IMR-90 (cell line): ENCODE measurements around the gene GNAZ. TPM values are rescaled to one million over a fixed set of nuclear protein-coding genes. Genes with fewer than 3 reads are reported as not detected.

Experiments
- ATAC-seq: fragments of 200-7000 bp; cut with Tn5 transposase; 2 replicates; pipeline ENCODE4 v1.9.1; 2020; ENCODE audit warnings: low read depth, mild to moderate bottlenecking, moderate library complexity
- BruUV-seq: library from RNA; stranded (reverse); fragments of 400-500 nt; replicated peaks from 2 replicates; lab custom pipeline; 2021; lab: Mats Ljungman, UMichigan
- CTCF ChIA-PET: fragments of 300-600 bp; formaldehyde crosslinking; extraction: SDS; loops from one replicate; lab custom pipeline; 2021; ENCODE audit warnings: antibody characterized with exemption; lab: Yijun Ruan, JAX
- POLR2A ChIA-PET: fragments of 300-600 bp; sonication (Branson Sonifier 250); formaldehyde crosslinking; loops from one replicate; lab custom pipeline; 2022; ENCODE audit warnings: antibody characterized with exemption; ENCODE audit not compliant: unreplicated experiment; lab: Charles Lee
- DNase-seq: peaks from one replicate; pipeline ENCODE4 v3.0.0; 2013
- H2AFZ ChIP-seq: replicated peaks from 2 replicates; pipeline ENCODE3; 2013; ENCODE audit warnings: low read length, mild to moderate bottlenecking; ENCODE audit not compliant: poor library complexity
- H2AK5ac ChIP-seq: 2 replicates; pipeline ENCODE4 v1.6.1; 2013; ENCODE audit warnings: low read depth, low read length, inconsistent platforms
- H2AK9ac ChIP-seq: replicated peaks from 2 replicates; pipeline ENCODE3; 2013; ENCODE audit warnings: mild to moderate bottlenecking, low read depth, low read length, moderate library complexity; ENCODE audit not compliant: poor library complexity
- H2BK120ac ChIP-seq: 2 replicates; pipeline ENCODE4 v1.6.1; 2013; ENCODE audit warnings: low read depth, low read length, inconsistent platforms
- H2BK15ac ChIP-seq: 3 replicates; pipeline ENCODE4 v1.6.1; 2013; ENCODE audit warnings: low read depth, low read length, inconsistent platforms
- H2BK20ac ChIP-seq: 2 replicates; pipeline ENCODE4 v1.6.1; 2013; ENCODE audit warnings: low read depth, mild to moderate bottlenecking, inconsistent platforms, low read length, moderate library complexity
- H2BK5ac ChIP-seq: 2 replicates; pipeline ENCODE4 v1.6.1; 2013; ENCODE audit warnings: mild to moderate bottlenecking, low read depth, low read length, inconsistent platforms; ENCODE audit not compliant: poor library complexity, severe bottlenecking
- H3K14ac ChIP-seq: replicated peaks from 2 replicates; pipeline ENCODE4 v1.6.1; 2013; ENCODE audit warnings: low read depth, low read length, inconsistent platforms
- H3K18ac ChIP-seq: 2 replicates; pipeline ENCODE4 v1.6.1; 2013; ENCODE audit warnings: low read depth, low read length, control low read depth
- H3K23ac ChIP-seq: 2 replicates; pipeline ENCODE4 v1.6.1; 2013; ENCODE audit warnings: low read depth, low read length, inconsistent platforms
- H3K27ac ChIP-seq: 2 replicates; pipeline ENCODE4 v1.5.1; 2013; ENCODE audit warnings: mild to moderate bottlenecking, control low read depth, low read length; ENCODE audit not compliant: insufficient read depth
- H3K27me3 ChIP-seq: 2 replicates; pipeline ENCODE4 v1.6.1; 2013; ENCODE audit warnings: low read length; ENCODE audit not compliant: control insufficient read depth, insufficient read depth
- H3K36me3 ChIP-seq: 2 replicates; pipeline ENCODE4 v1.6.1; 2013; ENCODE audit warnings: low read length, mixed read lengths; ENCODE audit not compliant: control insufficient read depth, insufficient read depth
- H3K4ac ChIP-seq: 2 replicates; pipeline ENCODE4 v1.6.1; 2013; ENCODE audit warnings: low read depth, low read length, inconsistent platforms
- H3K4me1 ChIP-seq: 2 replicates; pipeline ENCODE4 v1.6.1; 2013; ENCODE audit warnings: low read length, mixed read lengths; ENCODE audit not compliant: control insufficient read depth, insufficient read depth
- H3K4me2 ChIP-seq: 2 replicates; pipeline ENCODE4 v1.6.1; 2013; ENCODE audit warnings: low read depth, mild to moderate bottlenecking, control low read depth, low read length, moderate library complexity
- H3K4me3 ChIP-seq: 2 replicates; pipeline ENCODE4 v1.5.1; 2013; ENCODE audit warnings: low read depth, mild to moderate bottlenecking, control low read depth, low read length, moderate library complexity; ENCODE audit not compliant: insufficient read depth
- H3K56ac ChIP-seq: 2 replicates; pipeline ENCODE4 v1.6.1; 2013; ENCODE audit warnings: low read length, inconsistent platforms; ENCODE audit not compliant: insufficient read depth; ENCODE audit errors: extremely low read depth
- H3K79me1 ChIP-seq, 2 experiments: 2 replicates each; pipeline ENCODE4 v1.6.1; 2013; ENCODE audit warnings: low read length in 2 of 2, inconsistent platforms in 1 of 2, low read depth in 1 of 2
- H3K9ac ChIP-seq: 2 replicates; pipeline ENCODE4 v1.6.1; 2013; ENCODE audit warnings: low read depth, low read length, control low read depth
- H3K9me1 ChIP-seq: 2 replicates; pipeline ENCODE4 v1.6.1; 2013; ENCODE audit warnings: low read length, inconsistent platforms; ENCODE audit not compliant: insufficient read depth
- H3K9me3 ChIP-seq: 2 replicates; pipeline ENCODE4 v1.6.1; 2013; ENCODE audit warnings: low read length; ENCODE audit not compliant: control insufficient read depth, insufficient read depth
- H4K20me1 ChIP-seq: 2 replicates; pipeline ENCODE4 v1.6.1; 2013; ENCODE audit warnings: low read length, inconsistent platforms; ENCODE audit not compliant: insufficient read depth
- H4K5ac ChIP-seq: 2 replicates; pipeline ENCODE4 v1.6.1; 2013; ENCODE audit warnings: mild to moderate bottlenecking, low read depth, low read length, control low read depth
- H4K8ac ChIP-seq, 2 experiments: 2 replicates each; pipeline ENCODE4 v1.6.1; 2013; ENCODE audit warnings: low read depth in 2 of 2, low read length in 2 of 2, control low read depth in 1 of 2, inconsistent platforms in 1 of 2
- H4K91ac ChIP-seq: 2 replicates; pipeline ENCODE4 v1.6.1; 2013; ENCODE audit warnings: low read depth, low read length, inconsistent platforms; ENCODE audit not compliant: insufficient read depth
- BHLHE40 ChIP-seq: fragments of 150-350 bp; IDR thresholded peaks from 2 replicates; pipeline ENCODE4 v1.6.1; 2016; ENCODE audit warnings: mild to moderate bottlenecking, low read depth, low read length
- CEBPB ChIP-seq: IDR thresholded peaks from 2 replicates; pipeline ENCODE4 v1.6.1; 2012; ENCODE audit warnings: low read depth, low read length, improper control_type of control experiment
- CHD1 ChIP-seq: IDR thresholded peaks from 2 replicates; pipeline ENCODE4 v1.6.1; 2012; ENCODE audit warnings: low read depth, low read length, improper control_type of control experiment
- FOS ChIP-seq: fragments of 150-350 bp; IDR thresholded peaks from 2 replicates; pipeline ENCODE4 v1.6.1; 2016; ENCODE audit warnings: low read depth, low read length
- MAFK ChIP-seq: IDR thresholded peaks from 2 replicates; pipeline ENCODE4 v1.6.1; 2012; ENCODE audit warnings: low read depth, low read length, improper control_type of control experiment
- MAZ ChIP-seq: IDR thresholded peaks from 2 replicates; pipeline ENCODE4 v1.6.1; 2012; ENCODE audit warnings: low read depth, mild to moderate bottlenecking, low read length, improper control_type of control experiment, moderate library complexity, borderline replicate concordance
- MXI1 ChIP-seq: IDR thresholded peaks from 2 replicates; pipeline ENCODE4 v1.6.1; 2012; ENCODE audit warnings: low read depth, mild to moderate bottlenecking, low read length, moderate library complexity, borderline replicate concordance
- NFE2L2 ChIP-seq: fragments of 150-350 bp; IDR thresholded peaks from 2 replicates; pipeline ENCODE4 v1.6.1; 2016; ENCODE audit warnings: low read depth, mild to moderate bottlenecking, low read length
- POLR2A ChIP-seq: IDR thresholded peaks from 2 replicates; pipeline ENCODE4 v1.6.1; 2012; ENCODE audit warnings: mild to moderate bottlenecking, low read depth, low read length
- RAD21 ChIP-seq: IDR thresholded peaks from 2 replicates; pipeline ENCODE4 v1.6.1; 2012; ENCODE audit warnings: low read length, improper control_type of control experiment
- RCOR1 ChIP-seq: IDR thresholded peaks from 2 replicates; pipeline ENCODE4 v1.6.1; 2012; ENCODE audit warnings: mild to moderate bottlenecking, low read length, improper control_type of control experiment; ENCODE audit not compliant: insufficient replicate concordance
- RFX5 ChIP-seq: IDR thresholded peaks from 2 replicates; pipeline ENCODE4 v1.8.0; 2012; ENCODE audit warnings: low read depth, mild to moderate bottlenecking, low read length, moderate library complexity
- SMC3 ChIP-seq: fragments of 150-350 bp; IDR thresholded peaks from 2 replicates; pipeline ENCODE4 v1.6.1; 2016; ENCODE audit warnings: low read depth, mild to moderate bottlenecking, antibody characterized with exemption, low read length, moderate library complexity
- WGBS, 2 experiments: methylation state at CpG; one replicate each; pipeline versions ENCODE4 v1.1.5 to v1.1.7; 2013; ENCODE audit warnings: missing lambda C conversion rate in 2 of 2; ENCODE audit not compliant: insufficient read length in 1 of 2; ENCODE audit errors: extremely low coverage in 2 of 2; 5-methylcytosine and 5-hydroxymethylcytosine counted together
- dilution Hi-C: fragments of 300-500 bp; cut with HindIII; formaldehyde crosslinking; loops from one replicate; pipeline ENCODE4 v1.14.3; 2018; ENCODE audit warnings: low sequenced_read_pairs; ENCODE audit not compliant: unreplicated experiment
- in situ Hi-C: fragments of 300-500 bp; cut with MboI; formaldehyde crosslinking; loops from 3 replicates; pipeline ENCODE4 v1.14.3; 2019; ENCODE audit warnings: low sequenced_read_pairs, inconsistent platforms, mixed read lengths
- intact Hi-C: fragments of 100-400 bp; cut with micrococcal nuclease; formaldehyde crosslinking; loops from 2 replicates; pipeline ENCODE4 v1.10.0; 2022
- polyA plus RNA-seq, 3 experiments: library from polyadenylated mRNA; depleted of rRNA; stranded (reverse); fragments of >200 nt; gene quantifications; 2 replicates each; pipeline ENCODE4 v1.2.3, GENCODE V29; 2012; ENCODE audit warnings: low replicate concordance in 1 of 3
- total RNA-seq: library from RNA; depleted of rRNA; stranded (reverse); fragments of >200 nt; gene quantifications from 2 replicates; pipeline ENCODE4 v1.2.3, GENCODE V29; 2012
- TF ChIP-seq, protein P1 (sequence below): fragments of 150-350 bp; IDR thresholded peaks from 2 replicates; pipeline ENCODE4 v1.6.1; 2016; ENCODE audit warnings: low read depth, mild to moderate bottlenecking, low read length, moderate library complexity, borderline replicate concordance
- TF ChIP-seq, protein P2 (sequence below): conservative IDR thresholded peaks from 2 replicates; pipeline ENCODE4 v1.5.1; 2012; ENCODE audit warnings: mild to moderate bottlenecking, low read depth, low read length, improper control_type of control experiment
- TF ChIP-seq, protein P3 (sequence below): fragments of 150-350 bp; IDR thresholded peaks from 2 replicates; pipeline ENCODE4 v1.6.1; 2017; ENCODE audit warnings: mild to moderate bottlenecking, antibody characterized with exemption, low read length, low read depth

The GNAZ gene
- total and polyA plus RNA-seq, 2 of the 4 experiments (the other 2 are of a cell fraction), result 1.5 to 2.5 TPM

DNA sequence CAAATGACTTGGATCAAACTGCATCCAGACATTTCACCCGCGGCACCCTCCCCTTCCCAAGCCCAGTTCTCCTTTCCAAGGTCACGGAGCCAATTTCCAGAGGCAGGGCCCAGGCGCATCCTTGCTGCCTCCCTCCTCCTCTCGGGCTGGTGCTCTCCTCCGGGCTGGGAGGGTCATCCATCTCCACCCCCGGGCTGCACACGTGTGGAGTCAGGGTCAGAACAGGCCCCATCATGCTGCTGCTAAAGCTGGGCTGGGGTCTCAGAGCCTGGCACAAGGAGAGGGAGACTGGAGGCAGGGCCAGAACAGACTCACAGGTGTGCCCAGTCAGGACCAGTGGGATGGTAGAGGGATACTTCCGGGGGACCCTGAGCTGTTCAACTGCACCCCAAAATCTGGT lies 57.5 kb downstream of the GNAZ start:
- H3K27me3 ChIP-seq, result peaks cover 21% of the 10 kb centered on the region
- H2AK9ac ChIP-seq, result no peak overlapping the region
- dilution Hi-C loops, result no loop called here
- H3K18ac ChIP-seq, result no peak overlapping the region
- no peak overlapping the region for H3K9ac ChIP-seq
- H3K27ac ChIP-seq, result no peak overlapping the region
- intact Hi-C loops, result loop anchor here (1.0 to 5.0 kb wide), 2 partner anchors 168 to 280 kb away; no protein-coding TSS in a partner anchor
- WGBS, 2 experiments, result no CpG with 5 or more reads among the region's 9 CpGs
- H3K9me3 ChIP-seq, result no peaks in the 10 kb centered on the region
- no peak overlapping the region for H3K56ac ChIP-seq
- POLR2A ChIA-PET, result no interaction called here
- CTCF ChIA-PET, result interaction anchor here (0.6 to 3.3 kb wide), 4 partner anchors 13 to 168 kb away, joined by 3 to 40 read pairs (median 3); no protein-coding TSS in a partner anchor
- H3K9me1 ChIP-seq, result no peaks in the 10 kb centered on the region
- in situ Hi-C loops, result loop anchor here (5.0 to 10.0 kb wide), 2 partner anchors 175 to 273 kb away; no protein-coding TSS in a partner anchor
- H2BK120ac ChIP-seq, result no peak overlapping the region
- DNase-seq, result no peak
- no peak overlapping the region for H2AFZ ChIP-seq
- H3K14ac ChIP-seq, result no peak overlapping the region
- no peak overlapping the region for H2BK5ac ChIP-seq
- BruUV-seq, result no TSS peak
- TF ChIP-seq, protein P1, sequence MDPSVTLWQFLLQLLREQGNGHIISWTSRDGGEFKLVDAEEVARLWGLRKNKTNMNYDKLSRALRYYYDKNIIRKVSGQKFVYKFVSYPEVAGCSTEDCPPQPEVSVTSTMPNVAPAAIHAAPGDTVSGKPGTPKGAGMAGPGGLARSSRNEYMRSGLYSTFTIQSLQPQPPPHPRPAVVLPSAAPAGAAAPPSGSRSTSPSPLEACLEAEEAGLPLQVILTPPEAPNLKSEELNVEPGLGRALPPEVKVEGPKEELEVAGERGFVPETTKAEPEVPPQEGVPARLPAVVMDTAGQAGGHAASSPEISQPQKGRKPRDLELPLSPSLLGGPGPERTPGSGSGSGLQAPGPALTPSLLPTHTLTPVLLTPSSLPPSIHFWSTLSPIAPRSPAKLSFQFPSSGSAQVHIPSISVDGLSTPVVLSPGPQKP, result no peak
- TF ChIP-seq SMC3, result no peak
- no peak for TF ChIP-seq POLR2A
- TF ChIP-seq RFX5, result no peak
- TF ChIP-seq BHLHE40, result no peak
- no peak for TF ChIP-seq FOS
- no peak for TF ChIP-seq MAZ
- no peak for TF ChIP-seq CHD1
- TF ChIP-seq, protein P2, sequence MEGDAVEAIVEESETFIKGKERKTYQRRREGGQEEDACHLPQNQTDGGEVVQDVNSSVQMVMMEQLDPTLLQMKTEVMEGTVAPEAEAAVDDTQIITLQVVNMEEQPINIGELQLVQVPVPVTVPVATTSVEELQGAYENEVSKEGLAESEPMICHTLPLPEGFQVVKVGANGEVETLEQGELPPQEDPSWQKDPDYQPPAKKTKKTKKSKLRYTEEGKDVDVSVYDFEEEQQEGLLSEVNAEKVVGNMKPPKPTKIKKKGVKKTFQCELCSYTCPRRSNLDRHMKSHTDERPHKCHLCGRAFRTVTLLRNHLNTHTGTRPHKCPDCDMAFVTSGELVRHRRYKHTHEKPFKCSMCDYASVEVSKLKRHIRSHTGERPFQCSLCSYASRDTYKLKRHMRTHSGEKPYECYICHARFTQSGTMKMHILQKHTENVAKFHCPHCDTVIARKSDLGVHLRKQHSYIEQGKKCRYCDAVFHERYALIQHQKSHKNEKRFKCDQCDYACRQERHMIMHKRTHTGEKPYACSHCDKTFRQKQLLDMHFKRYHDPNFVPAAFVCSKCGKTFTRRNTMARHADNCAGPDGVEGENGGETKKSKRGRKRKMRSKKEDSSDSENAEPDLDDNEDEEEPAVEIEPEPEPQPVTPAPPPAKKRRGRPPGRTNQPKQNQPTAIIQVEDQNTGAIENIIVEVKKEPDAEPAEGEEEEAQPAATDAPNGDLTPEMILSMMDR, result no peak
- TF ChIP-seq CEBPB, result no peak
- TF ChIP-seq NFE2L2, result no peak
- TF ChIP-seq RAD21, result no peak
- TF ChIP-seq, protein P3, sequence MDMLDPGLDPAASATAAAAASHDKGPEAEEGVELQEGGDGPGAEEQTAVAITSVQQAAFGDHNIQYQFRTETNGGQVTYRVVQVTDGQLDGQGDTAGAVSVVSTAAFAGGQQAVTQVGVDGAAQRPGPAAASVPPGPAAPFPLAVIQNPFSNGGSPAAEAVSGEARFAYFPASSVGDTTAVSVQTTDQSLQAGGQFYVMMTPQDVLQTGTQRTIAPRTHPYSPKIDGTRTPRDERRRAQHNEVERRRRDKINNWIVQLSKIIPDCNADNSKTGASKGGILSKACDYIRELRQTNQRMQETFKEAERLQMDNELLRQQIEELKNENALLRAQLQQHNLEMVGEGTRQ, result no peak
- TF ChIP-seq MXI1, result no peak
- TF ChIP-seq RCOR1, result no peak
- TF ChIP-seq MAFK, result no peak
- no peak overlapping the region for H2BK20ac ChIP-seq
- no peaks in the 10 kb centered on the region for H3K79me1 ChIP-seq
- no peak overlapping the region for H3K23ac ChIP-seq
- ATAC-seq, result no peak
- H2BK15ac ChIP-seq, result no peak overlapping the region
- no peaks in the 10 kb centered on the region for H3K36me3 ChIP-seq
- no peak overlapping the region for H3K4me3 ChIP-seq
- H4K5ac ChIP-seq, result no peak overlapping the region
- no peak overlapping the region for H4K8ac ChIP-seq
- no peak overlapping the region for H3K4me2 ChIP-seq
- H3K4ac ChIP-seq, result no peak overlapping the region
- no peak overlapping the region for H2AK5ac ChIP-seq
- no peaks in the 10 kb centered on the region for H4K20me1 ChIP-seq
- peaks cover 3% of the 10 kb centered on the region; the same call in 1 of the 2 replicates for H3K4me1 ChIP-seq
- no peak overlapping the region for H4K91ac ChIP-seq
